ENCODE results near the gene SLC12A8.

Gene SLC12A8

DNA sequence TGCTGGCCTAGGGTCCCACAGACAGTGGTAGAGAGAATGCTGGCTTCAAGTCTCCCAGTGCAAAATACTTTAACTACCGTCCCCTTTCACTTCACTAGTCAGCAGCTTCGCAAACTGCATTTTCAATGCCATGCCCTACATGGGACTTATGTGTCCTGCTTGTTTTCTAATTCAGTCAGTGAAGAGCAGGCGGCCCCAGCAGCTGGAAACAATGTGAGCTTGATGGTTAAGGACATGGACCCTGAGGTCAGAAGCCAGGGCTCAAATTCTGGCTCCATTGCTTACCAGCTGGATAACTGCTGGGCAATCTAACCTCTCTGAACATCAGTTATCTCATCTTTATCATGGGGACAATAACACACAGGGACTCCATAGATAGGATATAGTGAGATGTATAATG lies 58.4 kb downstream of the SLC12A8 start:
- no peak for DNase-seq (ENCODE audit: low spot score)
- TF ChIP-seq, protein P1, sequence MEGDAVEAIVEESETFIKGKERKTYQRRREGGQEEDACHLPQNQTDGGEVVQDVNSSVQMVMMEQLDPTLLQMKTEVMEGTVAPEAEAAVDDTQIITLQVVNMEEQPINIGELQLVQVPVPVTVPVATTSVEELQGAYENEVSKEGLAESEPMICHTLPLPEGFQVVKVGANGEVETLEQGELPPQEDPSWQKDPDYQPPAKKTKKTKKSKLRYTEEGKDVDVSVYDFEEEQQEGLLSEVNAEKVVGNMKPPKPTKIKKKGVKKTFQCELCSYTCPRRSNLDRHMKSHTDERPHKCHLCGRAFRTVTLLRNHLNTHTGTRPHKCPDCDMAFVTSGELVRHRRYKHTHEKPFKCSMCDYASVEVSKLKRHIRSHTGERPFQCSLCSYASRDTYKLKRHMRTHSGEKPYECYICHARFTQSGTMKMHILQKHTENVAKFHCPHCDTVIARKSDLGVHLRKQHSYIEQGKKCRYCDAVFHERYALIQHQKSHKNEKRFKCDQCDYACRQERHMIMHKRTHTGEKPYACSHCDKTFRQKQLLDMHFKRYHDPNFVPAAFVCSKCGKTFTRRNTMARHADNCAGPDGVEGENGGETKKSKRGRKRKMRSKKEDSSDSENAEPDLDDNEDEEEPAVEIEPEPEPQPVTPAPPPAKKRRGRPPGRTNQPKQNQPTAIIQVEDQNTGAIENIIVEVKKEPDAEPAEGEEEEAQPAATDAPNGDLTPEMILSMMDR (IDR thresholded peaks at IDR 0.05; ENCODE audit: extremely low read depth, missing control alignments), result no peak

DNA sequence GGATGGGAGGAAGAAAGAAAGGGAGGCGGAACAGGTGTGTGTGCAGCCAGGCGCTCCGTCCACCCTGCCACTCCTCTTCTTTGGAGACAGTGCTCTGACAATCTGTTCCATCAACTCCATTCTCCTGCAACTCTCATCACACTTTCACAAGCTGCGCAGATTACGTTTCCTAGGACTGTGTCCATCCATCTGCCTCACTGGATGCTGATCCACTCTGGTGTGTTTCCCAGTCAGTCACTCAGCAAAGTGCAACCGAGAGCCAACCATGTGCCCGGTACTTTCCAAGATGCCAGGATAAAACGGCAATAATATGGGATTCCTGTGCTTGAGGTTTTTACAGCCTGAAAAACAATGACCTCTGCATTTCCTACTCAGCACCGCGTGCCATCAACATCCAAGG lies 59.6 kb downstream of the SLC12A8 start:
- no peak for DNase-seq (ENCODE audit: low spot score)
- TF ChIP-seq, protein P1 (IDR thresholded peaks at IDR 0.05; ENCODE audit: extremely low read depth, missing control alignments), result no peak

DNA sequence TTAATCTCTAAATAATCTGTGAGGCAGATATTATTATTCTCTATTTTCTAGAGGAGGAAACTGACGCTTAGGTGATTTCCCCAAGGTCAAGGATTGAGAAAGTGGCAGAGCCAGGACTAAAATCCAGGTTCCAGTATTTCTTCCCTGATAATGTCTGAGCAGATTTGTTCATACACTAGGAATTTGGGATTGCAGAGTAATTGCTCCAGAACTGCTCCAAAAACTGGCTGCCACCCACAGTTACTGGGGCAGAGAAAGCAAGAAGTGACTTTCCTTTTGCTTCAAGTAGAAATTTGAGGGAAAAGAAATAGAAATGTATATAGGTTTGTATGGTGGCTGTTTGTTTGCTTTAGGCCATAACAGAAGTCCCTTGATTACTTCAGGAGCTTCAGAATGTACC lies 60.6 kb downstream of the SLC12A8 start:
- no peak for DNase-seq (ENCODE audit: low spot score)
- TF ChIP-seq, protein P1 (IDR thresholded peaks at IDR 0.05; ENCODE audit: extremely low read depth, missing control alignments), result no peak

DNA sequence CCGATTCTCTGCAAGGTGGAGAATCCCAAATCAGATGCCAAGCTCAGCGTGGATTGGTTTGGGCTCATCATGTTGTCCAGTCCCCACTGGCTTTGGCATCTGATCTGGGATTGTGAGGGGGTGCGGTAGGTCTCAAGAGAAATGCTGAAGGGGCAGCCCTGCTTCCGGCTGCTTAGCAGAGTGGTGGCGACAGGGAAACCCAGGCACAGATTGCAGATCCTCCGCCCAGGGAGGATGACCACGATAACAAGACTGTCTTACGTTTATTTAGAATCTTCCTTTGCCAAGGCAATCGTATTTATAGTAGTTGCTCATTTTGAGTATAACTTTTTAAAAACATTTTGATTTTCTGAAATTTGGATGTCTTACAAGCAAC lies 61.1 kb downstream of the SLC12A8 start:
- DNase-seq (ENCODE audit: low spot score), result no peak
- TF ChIP-seq, protein P1 (IDR thresholded peaks at IDR 0.05; ENCODE audit: extremely low read depth, missing control alignments), result no peak

DNA sequence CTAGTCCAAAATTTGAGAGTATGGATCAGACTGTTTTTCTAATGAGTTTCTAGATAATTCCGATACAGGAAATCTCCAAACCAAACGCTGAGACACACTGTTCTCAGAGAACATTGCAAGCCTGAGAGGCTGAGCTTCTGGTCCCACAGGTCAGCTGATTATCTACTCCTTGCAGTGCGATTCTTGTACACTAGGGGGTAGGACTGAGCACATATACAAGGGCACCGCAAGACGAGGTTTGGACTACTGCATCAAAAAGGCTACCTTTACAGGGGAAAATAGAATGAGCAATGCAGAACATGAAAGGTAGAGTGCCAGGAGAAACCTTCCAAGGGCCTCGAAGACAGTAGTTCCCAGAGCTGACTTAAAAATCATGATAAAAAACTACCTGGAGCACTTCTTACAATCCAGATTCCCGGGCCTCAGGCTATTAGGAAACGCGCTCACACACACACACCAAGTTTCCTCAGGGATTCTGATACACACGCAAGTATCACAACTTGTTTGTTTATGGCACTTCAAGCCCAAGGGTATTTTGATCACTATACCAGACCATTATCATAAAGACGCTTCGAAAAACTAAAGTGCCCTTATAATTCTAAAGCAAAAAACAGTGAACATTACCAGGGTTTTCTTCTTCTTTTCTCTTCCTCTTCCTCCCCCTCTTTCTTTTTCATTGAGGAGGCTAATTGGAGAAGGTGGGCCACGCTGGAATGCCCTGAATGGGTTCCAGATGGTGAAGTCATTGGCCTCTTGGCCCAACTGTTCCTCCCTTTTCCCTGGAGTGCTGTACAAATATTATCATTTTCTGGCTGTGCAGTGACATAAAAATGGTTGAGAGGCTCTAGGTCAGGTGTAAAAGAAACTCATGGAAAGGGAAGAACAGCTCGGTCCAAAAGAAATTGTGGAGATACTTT lies 61.8 kb downstream of the SLC12A8 start:
- TF ChIP-seq, protein P1 (IDR thresholded peaks at IDR 0.05; ENCODE audit: extremely low read depth, missing control alignments), result peak; percentile 29
- DNase-seq (ENCODE audit: low spot score), result peak; percentile 48

DNA sequence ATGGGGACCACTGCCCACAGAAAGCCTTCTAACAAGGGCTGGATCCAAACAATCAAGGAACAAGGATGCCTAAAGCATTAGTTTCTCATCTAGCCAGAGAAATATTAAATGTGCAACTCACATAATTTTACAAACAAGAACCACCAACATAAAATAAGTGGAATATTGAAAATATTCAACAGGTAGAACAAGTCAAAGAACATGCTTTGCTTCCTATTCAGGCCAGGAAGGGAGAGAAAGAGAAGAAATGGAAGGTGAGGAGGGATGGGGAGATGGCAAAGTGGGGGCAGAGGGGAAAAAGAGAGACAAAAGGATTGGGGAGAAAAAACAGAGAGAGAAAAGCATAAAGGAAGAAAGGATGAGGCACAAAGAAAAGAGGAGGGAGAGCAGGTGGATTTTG lies 63.1 kb downstream of the SLC12A8 start:
- TF ChIP-seq, protein P1 (IDR thresholded peaks at IDR 0.05; ENCODE audit: extremely low read depth, missing control alignments), result no peak
- no peak for DNase-seq (ENCODE audit: low spot score)

DNA sequence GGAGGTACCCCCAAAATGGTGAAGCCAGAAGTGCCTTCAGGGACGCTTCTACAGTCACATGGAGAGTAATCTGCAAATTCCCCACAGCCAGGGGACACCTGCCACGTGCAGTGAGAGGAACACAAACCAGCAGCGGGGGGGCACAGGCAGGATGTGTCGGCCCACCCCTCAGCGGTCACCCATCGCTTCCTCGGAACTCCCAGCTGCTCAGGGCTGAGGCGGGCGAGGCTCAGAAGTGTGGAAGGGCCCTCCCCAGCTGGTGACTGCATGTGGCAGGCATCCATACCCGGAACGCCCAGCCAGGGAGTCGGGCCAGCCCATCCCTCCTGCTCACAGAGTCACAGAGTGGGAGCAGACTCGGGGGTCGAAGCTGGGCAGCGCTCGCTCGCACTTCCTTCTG lies 63.7 kb downstream of the SLC12A8 start:
- DNase-seq (ENCODE audit: low spot score), result no peak
- TF ChIP-seq, protein P1 (IDR thresholded peaks at IDR 0.05; ENCODE audit: extremely low read depth, missing control alignments), result no peak

All from GM20000 (cell line).